ENCODE measurements around the gene CT47C1. TPM values are rescaled to one million over a fixed set of nuclear protein-coding genes. Genes with fewer than 3 reads are reported as not detected.

Gene CT47C1
- polyA plus RNA-seq, 1 of the 3 experiments (the other 2 are of a cell fraction): not detected

DNA sequence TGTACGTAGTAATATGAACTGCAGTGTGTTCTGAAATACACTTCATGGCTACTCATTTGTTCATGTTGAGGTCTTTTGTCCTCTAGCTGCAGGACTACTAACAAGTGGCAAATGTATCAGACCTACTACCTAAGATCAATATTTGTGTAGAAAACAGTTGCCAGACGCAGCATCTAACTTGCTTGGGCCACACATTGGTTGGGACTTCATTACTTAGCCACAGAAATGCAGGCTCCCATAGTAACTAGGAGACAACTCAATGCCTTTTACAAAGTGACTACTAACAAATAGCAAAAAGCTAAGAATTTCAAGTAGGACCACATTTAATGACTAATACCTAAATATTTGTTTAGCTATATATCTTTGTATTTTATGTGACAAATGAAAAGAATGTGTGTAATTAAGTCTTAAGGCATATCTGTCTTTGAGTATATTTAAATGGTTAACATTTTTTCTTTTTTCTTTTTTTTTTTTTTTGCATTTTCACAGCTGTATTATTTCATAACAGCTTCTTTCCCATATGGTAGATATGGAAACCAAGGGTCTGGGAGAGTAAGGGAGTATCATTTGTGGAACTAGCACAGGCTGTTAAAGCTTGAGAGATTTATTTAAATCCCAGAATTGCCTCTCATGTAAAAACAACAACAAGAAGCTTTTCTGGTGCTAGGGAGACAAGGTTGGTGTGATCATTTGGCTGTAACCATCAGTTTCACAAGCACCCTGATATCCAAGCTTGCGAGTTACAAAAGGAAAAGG is 2.7 kb downstream of the CT47C1 start:
- TF ChIP-seq NRF1 (IDR thresholded peaks at IDR 0.05; ENCODE audit: low read depth, low read length) (no peak), MEF2A (IDR thresholded peaks at IDR 0.05; ENCODE audit: borderline replicate concordance, low read depth) (no peak), SMC3 (IDR thresholded peaks at IDR 0.05; ENCODE audit: low read depth, low read length) (no peak), ELF1 (IDR thresholded peaks at IDR 0.05) (no peak), TCF12 (IDR thresholded peaks at IDR 0.05) (no peak), POLR2AphosphoS5 (IDR thresholded peaks at IDR 0.05; ENCODE audit: low read depth, low read length) (no peak), RAD21 (IDR thresholded peaks at IDR 0.05; ENCODE audit: low read length) (no peak), RXRA (IDR thresholded peaks at IDR 0.05; ENCODE audit: borderline replicate concordance, low read depth) (no peak), FOXJ3 (CRISPR knock-in tag; IDR thresholded peaks at IDR 0.05) (no peak)
- TF ChIP-seq, protein P1, sequence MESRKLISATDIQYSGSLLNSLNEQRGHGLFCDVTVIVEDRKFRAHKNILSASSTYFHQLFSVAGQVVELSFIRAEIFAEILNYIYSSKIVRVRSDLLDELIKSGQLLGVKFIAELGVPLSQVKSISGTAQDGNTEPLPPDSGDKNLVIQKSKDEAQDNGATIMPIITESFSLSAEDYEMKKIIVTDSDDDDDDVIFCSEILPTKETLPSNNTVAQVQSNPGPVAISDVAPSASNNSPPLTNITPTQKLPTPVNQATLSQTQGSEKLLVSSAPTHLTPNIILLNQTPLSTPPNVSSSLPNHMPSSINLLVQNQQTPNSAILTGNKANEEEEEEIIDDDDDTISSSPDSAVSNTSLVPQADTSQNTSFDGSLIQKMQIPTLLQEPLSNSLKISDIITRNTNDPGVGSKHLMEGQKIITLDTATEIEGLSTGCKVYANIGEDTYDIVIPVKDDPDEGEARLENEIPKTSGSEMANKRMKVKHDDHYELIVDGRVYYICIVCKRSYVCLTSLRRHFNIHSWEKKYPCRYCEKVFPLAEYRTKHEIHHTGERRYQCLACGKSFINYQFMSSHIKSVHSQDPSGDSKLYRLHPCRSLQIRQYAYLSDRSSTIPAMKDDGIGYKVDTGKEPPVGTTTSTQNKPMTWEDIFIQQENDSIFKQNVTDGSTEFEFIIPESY (IDR thresholded peaks at IDR 0.05; ENCODE audit: borderline replicate concordance, low read depth): no peak
- TF ChIP-seq, protein P2, sequence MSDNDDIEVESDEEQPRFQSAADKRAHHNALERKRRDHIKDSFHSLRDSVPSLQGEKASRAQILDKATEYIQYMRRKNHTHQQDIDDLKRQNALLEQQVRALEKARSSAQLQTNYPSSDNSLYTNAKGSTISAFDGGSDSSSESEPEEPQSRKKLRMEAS (IDR thresholded peaks at IDR 0.05; ENCODE audit: low read depth): no peak
- Histone ChIP-seq H3K4me1 (ENCODE audit: control insufficient read depth in 1 of 2, insufficient read depth in 2 of 2, low read depth in 1 of 2, low read length in 1 of 2) (no peaks in the 10 kb centered on the region), H3K27ac (ENCODE audit: low read depth in 2 of 2, low read length in 1 of 2) (no peak overlapping the region), H3K36me3 (replicated peaks in 1 of 2; ENCODE audit: control insufficient read depth in 1 of 2, insufficient read depth in 2 of 2, low read length in 1 of 2) (no peaks in the 10 kb centered on the region), H3K9me3 (no peaks in the 10 kb centered on the region), H3K4me3 (ENCODE audit: low read depth in 2 of 2, low read length in 1 of 2) (no peak overlapping the region), H3F3A (replicated peaks; ENCODE audit: insufficient read depth) (no peaks in the 10 kb centered on the region), H3K4me2 (no peak overlapping the region), H2AFZ (ENCODE audit: low read depth) (no peak overlapping the region), H3K9me2 (no peaks in the 10 kb centered on the region), H3K9ac (no peak overlapping the region), H3K79me2 (ENCODE audit: insufficient read depth) (no peaks in the 10 kb centered on the region), H3K27me3 (ENCODE audit: insufficient read depth) (peaks cover 74% of the 10 kb centered on the region; the same call in 1 of the 2 replicates), H4K20me1 (ENCODE audit: insufficient read depth) (no peaks in the 10 kb centered on the region)
- no peak for DNase-seq
- 11% methylated on average over 3 of the region's 3 CpGs for WGBS (ENCODE audit: low lambda C conversion rate)
- CTCF ChIA-PET: interaction anchor here (0.8 kb wide), 1 partner anchor 9 kb away, joined by 3 read pairs; no protein-coding TSS in a partner anchor
- POLR2A ChIA-PET: no interaction called here

DNA sequence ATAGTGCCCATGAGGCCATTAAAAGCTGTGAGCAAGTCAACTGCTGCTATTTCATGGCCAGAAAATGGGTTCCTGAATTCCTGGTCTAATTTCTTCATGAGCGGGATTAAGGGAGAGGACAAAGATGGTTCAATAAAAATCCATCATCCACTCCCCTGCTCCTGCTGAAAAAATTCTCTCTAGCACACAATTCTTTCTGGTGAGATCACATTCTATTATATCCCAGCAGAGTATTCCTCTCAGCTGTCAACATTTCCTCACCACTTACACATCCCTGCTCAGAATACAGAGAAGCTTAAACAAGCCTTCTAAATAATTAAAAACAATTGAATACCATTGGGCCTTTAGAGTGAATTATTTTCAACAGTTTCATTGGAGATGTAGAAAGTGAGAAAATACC is 9.5 kb downstream of the CT47C1 start:
- Histone ChIP-seq H2AFZ (ENCODE audit: low read depth) (no peak overlapping the region), H3K9me3 (no peaks in the 10 kb centered on the region), H3K27ac (ENCODE audit: low read depth in 2 of 2, low read length in 1 of 2) (no peak overlapping the region), H3K4me2 (no peak overlapping the region), H3K9me2 (no peaks in the 10 kb centered on the region), H3K4me1 (ENCODE audit: control insufficient read depth in 1 of 2, insufficient read depth in 2 of 2, low read depth in 1 of 2, low read length in 1 of 2) (no peaks in the 10 kb centered on the region), H3K36me3 (replicated peaks in 1 of 2; ENCODE audit: control insufficient read depth in 1 of 2, insufficient read depth in 2 of 2, low read length in 1 of 2) (no peaks in the 10 kb centered on the region), H3K79me2 (ENCODE audit: insufficient read depth) (no peaks in the 10 kb centered on the region), H3K27me3 (ENCODE audit: insufficient read depth) (peaks cover 60% of the 10 kb centered on the region; the same call in 1 of the 2 replicates), H3K9ac (no peak overlapping the region), H3F3A (replicated peaks; ENCODE audit: insufficient read depth) (no peaks in the 10 kb centered on the region), H3K4me3 (ENCODE audit: low read depth in 2 of 2, low read length in 1 of 2) (no peak overlapping the region), H4K20me1 (ENCODE audit: insufficient read depth) (no peaks in the 10 kb centered on the region)
- ChIA-PET CTCF (interaction anchor here (0.6 kb wide), 1 partner anchor 89 kb away, joined by 3 read pairs; no protein-coding TSS in a partner anchor), POLR2A (no interaction called here)
- DNase-seq: no peak
- TF ChIP-seq, protein P3, sequence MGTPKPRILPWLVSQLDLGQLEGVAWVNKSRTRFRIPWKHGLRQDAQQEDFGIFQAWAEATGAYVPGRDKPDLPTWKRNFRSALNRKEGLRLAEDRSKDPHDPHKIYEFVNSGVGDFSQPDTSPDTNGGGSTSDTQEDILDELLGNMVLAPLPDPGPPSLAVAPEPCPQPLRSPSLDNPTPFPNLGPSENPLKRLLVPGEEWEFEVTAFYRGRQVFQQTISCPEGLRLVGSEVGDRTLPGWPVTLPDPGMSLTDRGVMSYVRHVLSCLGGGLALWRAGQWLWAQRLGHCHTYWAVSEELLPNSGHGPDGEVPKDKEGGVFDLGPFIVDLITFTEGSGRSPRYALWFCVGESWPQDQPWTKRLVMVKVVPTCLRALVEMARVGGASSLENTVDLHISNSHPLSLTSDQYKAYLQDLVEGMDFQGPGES (IDR thresholded peaks at IDR 0.05; ENCODE audit: low read depth, low read length): no peak
- TF ChIP-seq NRF1 (IDR thresholded peaks at IDR 0.05; ENCODE audit: low read depth, low read length): no peak
- no peak for TF ChIP-seq TEAD4 (IDR thresholded peaks at IDR 0.05; ENCODE audit: borderline replicate concordance, insufficient read depth)
- TF ChIP-seq RAD21 (IDR thresholded peaks at IDR 0.05; ENCODE audit: low read length): no peak
- no peak for TF ChIP-seq GABPA (IDR thresholded peaks at IDR 0.05; ENCODE audit: low read depth)
- no peak for TF ChIP-seq ELF1 (IDR thresholded peaks at IDR 0.05)
- TF ChIP-seq NFIC (IDR thresholded peaks at IDR 0.05; ENCODE audit: borderline replicate concordance): no peak
- no peak for TF ChIP-seq MXI1 (IDR thresholded peaks at IDR 0.05; ENCODE audit: low read depth, low read length)
- TF ChIP-seq TCF12 (IDR thresholded peaks at IDR 0.05): no peak
- no peak for TF ChIP-seq FOXM1 (IDR thresholded peaks at IDR 0.05; ENCODE audit: low read depth)
- TF ChIP-seq POLR2AphosphoS5 (IDR thresholded peaks at IDR 0.05; ENCODE audit: low read depth, low read length): no peak
- TF ChIP-seq JUND (IDR thresholded peaks at IDR 0.05): no peak
- 10% methylated on average over 1 of the region's 1 CpG for WGBS (ENCODE audit: low lambda C conversion rate)

All from SK-N-SH (cell line).